Loucy (cell line): ENCODE measurements around the gene OR10G8.

Experiments
- H2AFZ ChIP-seq: fragments of 200-600 bp; sonication (generic); 2 replicates; pipeline ENCODE4 v1.6.0; 2016; ENCODE audit warnings: antibody characterized with exemption, mild to moderate bottlenecking, low read length, moderate library complexity
- H3F3A ChIP-seq: fragments of 200-600 bp; 2 replicates; pipeline ENCODE4 v1.6.0; 2016; ENCODE audit warnings: antibody characterized with exemption, low read depth, mild to moderate bottlenecking
- H3K27me3 ChIP-seq: fragments of 200-600 bp; sonication (generic); 2 replicates; pipeline ENCODE4 v1.6.1; 2014; ENCODE audit warnings: low read length, mild to moderate bottlenecking; ENCODE audit not compliant: insufficient read depth, poor library complexity, severe bottlenecking
- H3K36me3 ChIP-seq: fragments of 200-600 bp; sonication (generic); 2 replicates; pipeline ENCODE4 v1.6.1; 2016; ENCODE audit warnings: low read length; ENCODE audit not compliant: insufficient read depth
- H3K4me1 ChIP-seq: fragments of 200-600 bp; sonication (generic); 2 replicates; pipeline ENCODE4 v1.5.1; 2014; ENCODE audit warnings: low read length, mild to moderate bottlenecking; ENCODE audit not compliant: insufficient read depth, poor library complexity, severe bottlenecking
- H3K4me2 ChIP-seq: fragments of 200-600 bp; sonication (generic); 2 replicates; pipeline ENCODE4 v1.6.0; 2014; ENCODE audit warnings: antibody characterized with exemption, low read length, low read depth, mild to moderate bottlenecking; ENCODE audit not compliant: poor library complexity, severe bottlenecking
- H3K4me3 ChIP-seq: fragments of 200-600 bp; sonication (generic); 2 replicates; pipeline ENCODE4 v1.5.1; 2014; ENCODE audit warnings: low read length, mild to moderate bottlenecking, mixed read lengths; ENCODE audit not compliant: poor library complexity, severe bottlenecking
- H3K79me2 ChIP-seq: fragments of 200-600 bp; sonication (generic); 2 replicates; pipeline ENCODE4 v1.6.1; 2014; ENCODE audit warnings: low read length; ENCODE audit not compliant: insufficient read depth
- H3K9ac ChIP-seq: fragments of 200-600 bp; sonication (generic); 2 replicates; pipeline ENCODE4 v1.6.0; 2014; ENCODE audit warnings: mild to moderate bottlenecking, low read depth, low read length, moderate library complexity; ENCODE audit not compliant: poor library complexity, severe bottlenecking
- H3K9me2 ChIP-seq: fragments of 200-600 bp; sonication (generic); replicated peaks from 2 replicates; pipeline ENCODE4 v1.6.1; 2016; ENCODE audit warnings: low read depth, low read length, mixed read lengths
- H3K9me3 ChIP-seq: fragments of 200-600 bp; sonication (generic); 2 replicates; pipeline ENCODE4 v1.6.1; 2014; ENCODE audit warnings: mild to moderate bottlenecking, antibody characterized with exemption, low read length, low read depth; ENCODE audit not compliant: insufficient read depth
- H4K20me1 ChIP-seq: fragments of 200-600 bp; sonication (generic); 2 replicates; pipeline ENCODE4 v1.6.0; 2014; ENCODE audit warnings: antibody characterized with exemption, low read length, mild to moderate bottlenecking; ENCODE audit not compliant: insufficient read depth, poor library complexity, severe bottlenecking
- CTCF ChIP-seq: fragments of 200-600 bp; sonication (generic); conservative IDR thresholded peaks from 2 replicates; pipeline ENCODE4 v1.5.1; 2014; ENCODE audit warnings: mild to moderate bottlenecking, antibody characterized with exemption, low read length
- EZH2phosphoT487 ChIP-seq: fragments of 200-600 bp; IDR thresholded peaks from 2 replicates; pipeline ENCODE4 v1.6.1; 2018; ENCODE audit warnings: antibody characterized with exemption, mild to moderate bottlenecking, moderate library complexity, borderline replicate concordance

Gene OR10G8

GRCh38 chr11:124070915-124071622, 44.5 kb downstream of the OR10G8 start:
- Histone ChIP-seq H3K9me3 (no peaks in the 10 kb centered on the region), H3K9ac (no peak overlapping the region), H3K4me3 (no peak overlapping the region), H2AFZ (0 out of 2 replicates have a peak overlapping the region, but pooled peaks have one; percentile 23), H3K79me2 (no peaks in the 10 kb centered on the region), H3K36me3 (no peaks in the 10 kb centered on the region), H3F3A (no peaks in the 10 kb centered on the region), H3K9me2 (no peaks in the 10 kb centered on the region), H3K27me3 (no peaks in the 10 kb centered on the region), H3K4me2 (peak overlapping the region; percentile 46), H3K4me1 (no peaks in the 10 kb centered on the region), H4K20me1 (no peaks in the 10 kb centered on the region)
- peak; percentile 86 for TF ChIP-seq CTCF
- no peak for TF ChIP-seq EZH2phosphoT487

- Histone ChIP-seq H3K4me3 (no peak overlapping the region), H3F3A (no peaks in the 10 kb centered on the region), H3K27me3 (no peaks in the 10 kb centered on the region), H3K36me3 (no peaks in the 10 kb centered on the region), H4K20me1 (no peaks in the 10 kb centered on the region), H3K4me1 (no peaks in the 10 kb centered on the region), H3K9ac (no peak overlapping the region), H3K4me2 (no peak overlapping the region), H3K9me3 (no peaks in the 10 kb centered on the region), H2AFZ (no peak overlapping the region), H3K9me2 (no peaks in the 10 kb centered on the region), H3K79me2 (no peaks in the 10 kb centered on the region)
- TF ChIP-seq CTCF (0 out of 2 replicates have a peak, but pooled peaks have one; percentile 2), EZH2phosphoT487 (no peak)
These were observed 45.0 kb downstream of the OR10G8 start for GRCh38 chr11:124071623-124071948.

- Histone ChIP-seq H2AFZ (no peak overlapping the region), H3K27me3 (no peaks in the 10 kb centered on the region), H3K79me2 (no peaks in the 10 kb centered on the region)
These were observed 45.5 kb downstream of the OR10G8 start for GRCh38 chr11:124072147-124072546.

More at GRCh38 chr11:124072147-124072546, 45.5 kb downstream of the OR10G8 start:
- Histone ChIP-seq H3K4me2 (no peak overlapping the region), H3K4me3 (no peak overlapping the region), H3K9me3 (no peaks in the 10 kb centered on the region), H3K36me3 (no peaks in the 10 kb centered on the region), H3K9ac (no peak overlapping the region), H3K4me1 (no peaks in the 10 kb centered on the region), H3F3A (no peaks in the 10 kb centered on the region), H4K20me1 (no peaks in the 10 kb centered on the region), H3K9me2 (no peaks in the 10 kb centered on the region)
- no peak for TF ChIP-seq CTCF
- no peak for TF ChIP-seq EZH2phosphoT487
